SK-N-MC (cell line): ENCODE results near the gene APPBP2.
"Not testable (repeated sequence)": the region's sequence is repeated elsewhere in the genome, so short reads cannot be mapped to it uniquely, and the experiment has no call there.

Experiments used
- EZH2 ChIP-seq: fragments of 200-600 bp; sonication (generic); IDR thresholded peaks from one replicate; pipeline ENCODE4 v1.6.1; 2017; ENCODE audit warnings: antibody characterized with exemption
- FOXP2 ChIP-seq: optimal IDR thresholded peaks from 2 replicates; pipeline ENCODE3; 2011; ENCODE audit warnings: mild to moderate bottlenecking, moderate library complexity; ENCODE audit not compliant: insufficient read depth; ENCODE audit errors: extremely low read length, control extremely low read depth
- POLR2AphosphoS5 ChIP-seq: IDR thresholded peaks from 2 replicates; pipeline ENCODE4 v1.6.1; 2012; ENCODE audit warnings: mild to moderate bottlenecking, low read depth, low read length, borderline replicate concordance

- not testable (repeated sequence) for TF ChIP-seq EZH2, POLR2AphosphoS5, FOXP2
Measured at GRCh38 chr17:60428491-60428890, 97.6 kb downstream of the APPBP2 start.
